GM21723 (cell line): ENCODE data around the gene GOLGA6L10.
"Not testable (repeated sequence)": the region's sequence is repeated elsewhere in the genome, so short reads cannot be mapped to it uniquely, and the experiment has no call there.

Experiments used
- ATAC-seq: cut with Tn5 transposase; IDR thresholded peaks from one replicate; pipeline ENCODE4 v1.9.1; 2021; ENCODE audit warnings: mild to moderate bottlenecking, moderate library complexity; ENCODE audit not compliant: unreplicated experiment

The GOLGA6L10 gene

DNA sequence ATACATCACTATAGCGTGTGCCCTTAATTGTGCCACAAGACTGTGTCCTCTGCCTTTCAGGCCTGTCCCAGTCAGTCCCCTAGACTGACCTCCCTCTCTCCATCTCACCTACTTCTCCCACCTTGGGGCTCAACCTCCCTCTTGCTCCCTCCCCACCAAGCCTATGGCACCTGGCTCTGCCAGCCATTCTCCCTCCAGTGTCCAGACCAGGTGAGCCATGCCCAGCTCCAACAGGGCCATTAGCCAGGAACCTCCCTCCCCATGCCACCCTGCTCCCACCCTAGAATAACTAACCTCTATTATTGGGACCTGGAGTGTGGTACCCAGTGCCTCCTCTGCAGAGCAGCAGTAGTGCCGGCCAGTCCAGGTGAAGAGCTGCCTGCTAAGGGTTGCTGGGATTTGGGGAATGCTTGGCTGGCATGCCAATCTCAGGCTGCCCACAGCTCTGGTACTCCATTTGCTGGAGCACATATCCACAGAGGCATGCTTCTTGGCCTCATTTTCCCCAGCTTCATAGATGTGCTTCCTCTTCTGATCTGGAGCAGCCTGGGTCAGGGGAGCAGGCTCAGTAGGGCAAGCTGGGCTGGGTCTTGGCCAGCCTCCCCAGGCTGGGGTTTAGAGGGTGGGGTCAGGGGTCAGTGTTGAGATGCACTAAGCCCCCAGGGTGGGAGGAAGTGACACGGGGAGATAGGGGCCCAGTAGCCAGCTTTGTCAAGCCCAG is 47.8 kb downstream of the GOLGA6L10 start:
- ATAC-seq = no peak

DNA sequence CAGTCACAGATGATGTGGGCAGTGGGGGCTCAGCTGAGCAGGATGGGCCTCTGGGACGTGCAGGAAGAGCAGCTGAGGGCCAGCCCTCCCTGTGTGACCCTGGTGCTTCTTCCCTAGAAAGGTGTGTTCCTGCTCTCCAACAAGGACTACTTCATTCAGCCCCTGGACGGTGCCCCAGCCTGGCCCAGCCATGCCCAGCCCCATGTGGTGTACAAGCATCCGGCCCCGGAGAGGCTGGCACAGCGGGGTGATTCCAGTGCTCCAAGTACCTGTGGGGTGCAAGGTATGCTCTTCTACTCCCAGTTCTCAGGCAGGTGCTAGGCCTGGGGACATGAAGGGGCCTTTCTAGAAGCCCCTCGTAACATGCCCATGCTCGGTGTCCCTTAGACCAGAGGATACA is 48.4 kb downstream of the GOLGA6L10 start:
- ATAC-seq = no peak

DNA sequence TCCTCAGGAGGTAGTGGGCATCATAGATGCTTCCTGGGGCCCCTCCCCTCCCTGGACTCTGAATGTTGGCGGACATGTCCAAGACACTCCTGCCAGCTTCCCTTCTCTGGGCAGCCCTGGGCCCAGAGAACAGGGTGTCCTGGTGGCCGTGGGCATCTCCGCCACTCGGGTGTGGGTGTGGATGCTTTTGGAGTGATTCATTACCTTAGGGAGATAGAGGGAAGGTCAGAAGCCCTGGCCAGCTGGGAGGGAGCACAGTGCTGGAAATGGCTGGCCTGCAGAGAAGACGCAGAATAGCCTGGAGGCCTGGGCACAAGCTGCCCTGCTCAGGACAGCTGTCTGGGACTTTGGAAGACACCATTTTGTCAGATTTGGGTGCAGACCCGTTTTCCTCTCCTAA is 48.9 kb downstream of the GOLGA6L10 start:
- ATAC-seq = not testable (repeated sequence)

DNA sequence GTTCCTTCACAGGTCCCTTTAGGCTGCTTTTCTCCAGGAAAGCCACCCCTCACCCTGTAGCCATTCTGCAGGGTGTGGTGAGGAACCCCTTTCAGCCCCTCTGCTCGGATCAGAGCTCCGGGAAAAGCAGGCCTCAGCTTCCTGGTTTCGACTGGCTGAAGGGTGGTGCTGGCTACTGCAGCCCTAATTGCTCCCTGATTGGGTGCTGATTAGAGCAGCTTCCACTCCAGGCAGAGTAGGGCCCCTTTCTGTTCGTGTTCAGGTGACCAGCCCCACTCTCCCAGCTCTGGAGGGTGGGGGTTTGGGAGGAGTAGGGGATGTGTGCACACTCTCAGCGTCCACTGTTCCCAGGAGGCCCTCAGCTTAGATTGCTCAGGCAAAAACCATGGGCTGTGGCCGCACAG is 49.8 kb downstream of the GOLGA6L10 start:
- not testable (repeated sequence) for ATAC-seq

DNA sequence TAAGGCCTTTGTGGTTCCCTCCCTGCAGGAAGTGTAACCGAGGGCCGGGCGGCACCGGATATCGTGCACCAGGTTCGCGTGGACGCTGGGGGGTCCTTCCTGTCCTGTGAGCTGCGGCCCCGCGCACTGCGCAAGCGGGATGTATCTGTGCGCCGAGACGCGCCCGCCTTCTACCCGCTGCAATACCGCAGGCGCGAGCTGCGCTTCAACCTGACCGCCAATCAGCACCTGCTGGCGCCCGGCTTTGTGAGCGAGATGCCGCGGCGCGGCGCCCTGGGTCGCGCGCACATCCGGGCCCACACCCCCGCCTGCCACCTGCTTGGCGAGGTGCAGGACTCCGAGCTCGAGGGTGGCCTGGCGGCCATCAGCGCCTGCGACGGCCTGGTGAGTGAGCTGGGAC is 50.8 kb downstream of the GOLGA6L10 start:
- no peak for ATAC-seq

DNA sequence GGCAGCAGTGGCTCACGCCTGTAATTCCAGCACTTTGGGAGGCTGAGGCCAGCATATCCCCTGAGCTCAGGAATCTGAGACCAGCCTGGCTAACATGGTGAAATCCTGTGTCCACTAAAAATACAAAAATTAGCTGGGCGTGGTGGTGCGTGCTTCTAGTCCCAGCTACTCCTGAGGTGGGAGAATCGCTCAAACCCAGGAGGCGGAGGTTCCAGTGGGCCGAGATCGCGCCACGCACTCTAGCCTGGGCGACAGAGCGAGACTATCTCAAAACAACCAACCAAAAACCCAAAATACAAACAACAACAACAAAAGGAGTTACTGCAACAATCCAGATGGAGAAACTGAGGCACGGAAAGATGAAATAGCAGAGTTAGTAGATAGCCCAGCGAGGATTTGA is 51.2 kb downstream of the GOLGA6L10 start:
- no peak for ATAC-seq

DNA sequence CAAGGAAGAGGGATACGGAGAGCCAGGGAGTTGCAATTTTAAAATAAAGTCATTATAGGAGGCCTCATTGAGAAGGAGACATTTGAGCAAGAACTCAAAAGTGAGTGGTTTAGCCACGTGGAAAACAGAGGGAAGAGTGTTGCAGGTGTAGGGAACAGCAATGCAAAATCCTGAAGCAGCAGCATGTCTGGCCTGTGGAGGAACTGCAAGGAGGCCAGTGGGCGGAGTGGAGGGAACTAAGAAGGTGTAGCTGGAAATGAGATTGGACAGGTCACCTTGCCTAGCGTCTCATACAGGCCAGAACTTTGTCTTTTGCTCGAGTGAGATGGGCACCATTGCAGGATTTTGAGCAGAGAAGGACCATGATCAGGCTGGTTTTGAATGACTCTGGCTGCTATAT is 51.7 kb downstream of the GOLGA6L10 start:
- ATAC-seq = no peak

DNA sequence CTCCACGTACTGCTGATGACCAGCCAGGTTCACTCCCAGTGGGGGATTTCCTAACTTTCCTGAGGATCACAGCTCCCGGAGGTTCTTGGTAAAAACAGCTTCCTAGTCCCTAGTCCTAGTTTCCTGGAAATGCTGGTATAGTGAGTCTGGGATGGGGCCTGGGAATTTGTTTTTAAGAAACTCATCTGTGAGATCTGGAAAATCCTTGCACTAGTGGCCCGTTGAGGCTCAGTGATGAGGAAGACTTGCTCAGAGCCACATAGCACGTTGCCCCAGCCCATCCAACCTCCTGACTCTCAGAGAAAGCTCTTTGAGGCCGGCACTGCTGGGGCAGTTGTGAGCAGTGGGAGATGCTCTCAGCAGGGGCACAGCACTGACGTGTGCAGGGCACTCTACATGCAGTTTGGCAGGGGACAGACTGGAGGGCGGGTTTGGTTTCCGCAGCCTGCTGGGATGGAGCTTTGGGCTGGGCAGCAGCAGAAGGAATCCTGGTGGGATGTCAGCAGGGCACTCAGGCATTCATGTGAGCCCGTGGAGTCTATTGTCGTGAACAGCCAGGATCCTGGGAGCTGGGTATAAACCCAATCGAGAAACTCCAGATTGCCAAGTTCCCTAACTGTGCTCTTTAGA is 55.1 kb downstream of the GOLGA6L10 start:
- ATAC-seq = no peak

DNA sequence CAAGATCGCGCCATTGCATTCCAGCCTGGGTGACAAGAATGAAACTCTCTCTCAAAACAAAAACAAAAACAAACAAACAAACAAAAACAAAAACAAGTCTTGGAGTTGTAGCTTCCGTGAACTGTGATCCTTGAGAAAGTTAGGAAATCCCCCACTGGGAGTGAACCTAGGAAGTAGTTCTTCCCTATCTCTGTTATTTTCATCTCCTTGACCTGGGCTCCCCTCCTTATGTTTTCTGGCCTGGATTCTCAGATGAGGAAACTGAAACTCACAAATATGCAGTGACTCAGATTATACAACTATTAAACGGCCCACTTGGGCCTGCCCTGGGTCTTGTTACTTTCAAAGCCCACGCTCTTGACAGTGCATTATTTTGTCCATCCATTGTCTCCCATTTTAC is 57.0 kb downstream of the GOLGA6L10 start:
- ATAC-seq = no peak
